GM18526 (cell line): Measurements from ENCODE around the gene ACADM.

Experiments
- POLR2A ChIP-seq: IDR thresholded peaks from 3 replicates; pipeline ENCODE4 v1.6.1; 2011; ENCODE audit not compliant: insufficient read length; ENCODE audit errors: extremely low read depth

The ACADM gene

GRCh38 chr1:75724472-75725022, at the start of gene ACADM:
TSS of gene ACADM (plus strand) at chr1:75724709. CDS start at chr1:75724788, 79 bp downstream.
- peak; percentile 98 for TF ChIP-seq POLR2A

- TF ChIP-seq POLR2A = no peak
Measured at GRCh38 chr1:75677443-75677842, 47.1 kb upstream of the ACADM start.

DNA sequence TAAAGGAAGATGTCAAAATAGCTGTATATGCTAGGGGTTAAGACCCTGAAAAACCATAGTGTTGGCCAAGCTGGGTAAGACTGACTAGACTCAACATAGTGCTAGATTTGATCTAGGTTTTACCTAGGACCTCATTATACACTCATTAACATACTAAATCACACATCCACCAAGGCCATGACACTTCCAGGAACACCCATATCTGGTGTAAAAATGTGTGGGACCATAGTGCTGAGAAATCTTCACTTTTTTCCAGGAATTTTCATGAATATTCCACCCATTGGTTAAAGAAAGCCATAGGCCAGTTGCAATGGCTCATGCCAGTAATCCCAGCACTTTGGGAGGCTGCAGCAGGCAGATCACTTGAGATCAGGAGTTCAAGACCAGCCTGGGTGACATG, 34.0 kb upstream of the ACADM start:
- TF ChIP-seq POLR2A = no peak

DNA sequence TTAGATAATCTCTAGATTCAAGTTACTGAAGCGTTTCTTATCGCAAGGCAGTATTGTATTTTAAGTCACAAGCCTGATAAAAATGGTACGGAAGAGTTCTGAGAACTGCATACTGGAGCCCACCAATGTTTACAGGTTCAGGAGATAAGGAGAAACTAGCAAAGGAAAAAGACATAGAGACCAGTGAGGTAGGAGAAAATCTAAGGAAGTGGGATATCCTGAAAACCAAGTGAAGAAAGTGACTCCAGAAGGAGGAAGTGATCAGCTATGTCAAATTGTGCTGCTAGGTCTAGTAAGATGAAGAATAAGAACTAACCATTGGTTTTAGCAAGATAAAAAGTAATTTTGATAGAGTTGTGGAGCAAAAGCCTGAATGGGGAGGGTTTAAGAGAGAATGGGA, 31.0 kb upstream of the ACADM start:
- TF ChIP-seq POLR2A = no peak

GRCh38 chr1:75696000-75696399, 28.5 kb upstream of the ACADM start:
- TF ChIP-seq POLR2A = no peak

GRCh38 chr1:75707191-75707590, 17.3 kb upstream of the ACADM start:
- no peak for TF ChIP-seq POLR2A

- no peak for TF ChIP-seq POLR2A
Measured at GRCh38 chr1:75708910-75709309, 15.6 kb upstream of the ACADM start.

DNA sequence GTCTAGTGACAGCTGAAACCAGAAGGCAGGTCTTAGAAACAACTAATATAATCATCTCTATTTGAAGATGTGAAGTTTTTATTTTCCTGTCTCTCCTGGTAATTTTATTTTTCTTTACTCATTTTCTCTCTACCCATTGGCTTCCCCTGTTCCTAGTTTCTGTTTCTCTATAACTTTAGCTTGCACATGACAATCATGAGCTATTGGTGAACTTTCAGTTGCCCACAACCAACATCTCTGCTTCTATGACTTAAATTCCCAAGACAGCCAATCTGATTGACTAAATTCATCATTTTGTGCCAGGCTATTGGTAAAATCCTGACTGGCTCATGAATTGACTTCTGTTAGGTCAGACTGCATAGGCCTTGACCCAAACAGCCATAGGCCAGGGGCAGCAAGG, 13.7 kb upstream of the ACADM start:
- no peak for TF ChIP-seq POLR2A

DNA sequence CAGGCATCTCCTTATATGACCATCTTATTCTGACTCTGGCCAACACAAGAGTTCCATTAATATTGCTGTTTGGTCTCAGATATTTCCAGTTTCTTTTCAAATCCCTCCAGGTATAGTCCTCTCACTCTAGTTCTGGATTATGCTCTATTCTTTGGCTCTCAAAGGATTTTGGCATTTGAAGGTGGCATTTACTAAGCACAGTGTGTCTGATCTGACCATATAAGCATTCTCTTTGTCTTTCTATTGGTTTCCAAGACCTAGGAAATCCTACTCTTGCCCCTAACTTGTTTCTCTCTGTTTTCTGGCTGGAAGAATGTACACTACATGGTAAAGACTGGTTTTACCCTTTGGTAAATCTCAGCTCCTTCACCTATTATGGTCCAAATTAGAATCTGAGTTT, 12.7 kb upstream of the ACADM start:
- TF ChIP-seq POLR2A = no peak

DNA sequence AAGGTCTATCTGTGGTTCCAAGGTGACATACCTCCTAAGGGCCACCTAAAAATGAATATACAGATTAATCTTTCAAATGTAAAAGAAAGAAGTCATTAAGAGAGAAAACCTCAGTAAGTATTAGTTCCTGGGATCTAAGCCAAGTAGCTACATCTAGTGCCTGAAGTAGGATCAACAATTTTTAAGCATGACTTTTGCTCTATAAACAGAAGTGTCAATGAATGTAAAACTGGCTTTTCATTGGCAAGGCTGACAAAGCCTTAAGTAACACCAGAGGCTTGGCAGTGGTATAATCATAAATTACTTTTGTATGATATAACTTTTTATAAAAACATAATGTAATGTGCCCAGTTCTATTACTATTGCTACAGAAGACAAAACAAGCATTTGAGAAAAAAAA, 12.2 kb upstream of the ACADM start:
- no peak for TF ChIP-seq POLR2A

DNA sequence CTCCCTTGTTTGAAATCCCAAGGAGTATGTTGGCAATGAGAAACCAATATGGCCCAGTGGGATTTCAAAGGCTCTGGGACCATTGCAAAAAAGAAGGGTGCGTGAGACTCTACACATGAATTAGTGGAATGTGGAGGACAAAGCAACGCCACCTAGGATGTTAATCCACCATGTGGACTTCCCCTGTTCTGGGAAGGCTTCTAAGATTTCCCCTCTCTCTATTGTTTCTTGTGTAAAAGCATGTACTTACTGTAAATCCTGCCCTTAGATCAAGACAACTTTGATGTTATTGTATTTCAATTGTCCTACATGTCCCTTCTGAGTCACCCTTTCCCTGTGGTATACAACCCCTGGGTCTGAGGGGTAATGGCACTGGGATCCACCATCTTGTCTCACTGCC, 4.7 kb upstream of the ACADM start:
- no peak for TF ChIP-seq POLR2A

- TF ChIP-seq POLR2A = no peak
Measured at GRCh38 chr1:75720325-75720724, 4.2 kb upstream of the ACADM start.

DNA sequence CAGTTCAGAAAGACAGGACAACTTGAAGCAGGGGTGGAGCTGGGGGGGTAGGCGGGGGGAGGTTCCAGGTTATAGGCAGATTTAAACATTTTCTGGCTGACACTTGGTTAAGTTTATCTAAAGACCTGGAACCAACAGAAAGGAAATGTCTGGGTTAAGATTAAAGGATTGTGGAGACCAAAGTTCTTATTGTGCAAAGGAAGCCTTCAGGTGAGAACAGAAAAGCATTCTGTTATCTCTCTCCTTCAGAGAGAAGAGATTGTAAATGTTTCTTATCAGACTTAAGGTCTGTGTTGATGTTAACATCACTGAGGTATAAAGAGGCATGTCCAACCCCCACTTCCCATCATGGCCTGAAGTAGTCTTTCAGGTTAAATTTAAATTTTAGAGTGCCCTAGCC, 3.7 kb upstream of the ACADM start:
- no peak for TF ChIP-seq POLR2A

- TF ChIP-seq POLR2A = no peak
Measured at GRCh38 chr1:75722966-75723365, 1.5 kb upstream of the ACADM start.

DNA sequence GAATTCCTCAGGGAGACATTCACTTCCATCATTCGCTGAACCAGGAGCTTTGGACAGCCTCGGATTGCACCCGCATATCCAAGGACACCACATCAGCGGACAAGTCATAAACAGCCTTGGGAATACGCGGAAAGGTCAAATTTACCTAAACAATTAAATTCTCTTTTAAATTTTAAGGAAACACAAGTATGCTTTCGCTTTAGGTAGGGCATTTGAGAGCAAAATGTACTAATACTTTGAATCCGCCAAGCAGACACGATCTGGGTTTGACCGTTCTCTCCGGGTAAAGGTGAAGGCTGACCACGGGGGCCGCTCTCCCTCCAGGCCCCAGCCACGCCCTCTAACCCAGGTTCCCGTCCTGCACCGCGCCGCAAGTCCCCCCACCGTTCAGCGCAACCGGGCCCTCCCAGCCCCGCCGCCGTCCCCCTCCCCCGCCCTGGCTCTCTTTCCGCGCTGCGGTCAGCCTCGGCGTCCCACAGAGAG, 479 bp upstream of the ACADM start:
- TF ChIP-seq POLR2A = no peak

- no peak for TF ChIP-seq POLR2A
Measured at GRCh38 chr1:75725266-75725665, 757 bp downstream of the ACADM start.

DNA sequence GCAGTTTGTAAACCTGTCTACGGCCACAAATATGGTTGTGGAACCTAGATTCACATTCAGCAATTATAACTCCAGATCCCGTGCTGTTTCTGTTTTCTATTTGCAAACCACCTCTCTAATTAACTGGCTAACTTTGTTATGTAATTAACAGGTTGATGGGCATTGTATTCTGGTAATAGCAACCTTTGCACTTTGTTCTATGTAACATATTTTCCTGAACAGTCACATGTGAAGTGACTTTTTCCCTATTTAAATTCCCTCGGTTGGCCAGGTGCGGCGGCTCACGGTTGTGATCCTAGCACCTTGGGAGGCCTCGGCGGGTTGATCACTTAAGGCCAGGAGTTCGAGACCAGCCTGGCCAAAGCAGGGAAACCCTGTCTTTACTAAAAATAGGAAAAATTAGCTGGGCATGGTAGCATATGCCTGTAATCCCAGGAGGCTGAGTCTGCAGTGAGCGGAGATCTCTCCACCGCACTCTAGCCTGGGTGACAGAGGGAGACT, 1.4 kb downstream of the ACADM start:
- TF ChIP-seq POLR2A = no peak
